Measurements from ENCODE around the gene GPR15. TPM values are rescaled to one million over a fixed set of nuclear protein-coding genes. Genes with fewer than 3 reads are reported as not detected.

Gene GPR15
- total and polyA plus RNA-seq, 10 of the 15 experiments (the other 5 are each of a cell fraction or from before 2014, with no cell fraction given): 70.7 to 150 (median 115) TPM

DNA sequence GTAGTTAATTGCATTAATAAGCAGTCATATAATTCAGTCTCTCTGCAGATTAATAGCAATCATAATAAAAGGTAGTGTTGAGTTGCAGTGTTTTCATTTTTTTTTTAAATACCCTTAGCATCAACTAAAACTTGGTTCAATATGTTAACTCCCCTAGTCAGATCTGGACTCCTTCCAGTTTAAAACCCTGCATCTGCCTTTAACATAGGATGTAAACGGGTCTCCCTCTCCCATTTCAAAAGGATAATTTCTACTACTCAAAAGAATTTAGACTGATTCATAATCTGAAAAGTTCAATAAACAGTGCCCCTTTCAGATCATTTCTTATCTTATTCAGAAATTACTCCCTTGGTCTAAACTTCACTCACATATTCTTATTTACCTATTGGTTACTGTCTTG is 50.3 kb downstream of the GPR15 start (continued):
- TF ChIP-seq, protein P1, sequence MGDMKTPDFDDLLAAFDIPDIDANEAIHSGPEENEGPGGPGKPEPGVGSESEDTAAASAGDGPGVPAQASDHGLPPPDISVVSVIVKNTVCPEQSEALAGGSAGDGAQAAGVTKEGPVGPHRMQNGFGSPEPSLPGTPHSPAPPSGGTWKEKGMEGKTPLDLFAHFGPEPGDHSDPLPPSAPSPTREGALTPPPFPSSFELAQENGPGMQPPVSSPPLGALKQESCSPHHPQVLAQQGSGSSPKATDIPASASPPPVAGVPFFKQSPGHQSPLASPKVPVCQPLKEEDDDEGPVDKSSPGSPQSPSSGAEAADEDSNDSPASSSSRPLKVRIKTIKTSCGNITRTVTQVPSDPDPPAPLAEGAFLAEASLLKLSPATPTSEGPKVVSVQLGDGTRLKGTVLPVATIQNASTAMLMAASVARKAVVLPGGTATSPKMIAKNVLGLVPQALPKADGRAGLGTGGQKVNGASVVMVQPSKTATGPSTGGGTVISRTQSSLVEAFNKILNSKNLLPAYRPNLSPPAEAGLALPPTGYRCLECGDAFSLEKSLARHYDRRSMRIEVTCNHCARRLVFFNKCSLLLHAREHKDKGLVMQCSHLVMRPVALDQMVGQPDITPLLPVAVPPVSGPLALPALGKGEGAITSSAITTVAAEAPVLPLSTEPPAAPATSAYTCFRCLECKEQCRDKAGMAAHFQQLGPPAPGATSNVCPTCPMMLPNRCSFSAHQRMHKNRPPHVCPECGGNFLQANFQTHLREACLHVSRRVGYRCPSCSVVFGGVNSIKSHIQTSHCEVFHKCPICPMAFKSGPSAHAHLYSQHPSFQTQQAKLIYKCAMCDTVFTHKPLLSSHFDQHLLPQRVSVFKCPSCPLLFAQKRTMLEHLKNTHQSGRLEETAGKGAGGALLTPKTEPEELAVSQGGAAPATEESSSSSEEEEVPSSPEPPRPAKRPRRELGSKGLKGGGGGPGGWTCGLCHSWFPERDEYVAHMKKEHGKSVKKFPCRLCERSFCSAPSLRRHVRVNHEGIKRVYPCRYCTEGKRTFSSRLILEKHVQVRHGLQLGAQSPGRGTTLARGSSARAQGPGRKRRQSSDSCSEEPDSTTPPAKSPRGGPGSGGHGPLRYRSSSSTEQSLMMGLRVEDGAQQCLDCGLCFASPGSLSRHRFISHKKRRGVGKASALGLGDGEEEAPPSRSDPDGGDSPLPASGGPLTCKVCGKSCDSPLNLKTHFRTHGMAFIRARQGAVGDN (IDR thresholded peaks at IDR 0.05): no peak
- TF ChIP-seq SREBF1 (IDR thresholded peaks at IDR 0.05; ENCODE audit: low read length): no peak
- TF ChIP-seq EED (IDR thresholded peaks at IDR 0.05; ENCODE audit: low read depth): no peak
- TF ChIP-seq, protein P2, sequence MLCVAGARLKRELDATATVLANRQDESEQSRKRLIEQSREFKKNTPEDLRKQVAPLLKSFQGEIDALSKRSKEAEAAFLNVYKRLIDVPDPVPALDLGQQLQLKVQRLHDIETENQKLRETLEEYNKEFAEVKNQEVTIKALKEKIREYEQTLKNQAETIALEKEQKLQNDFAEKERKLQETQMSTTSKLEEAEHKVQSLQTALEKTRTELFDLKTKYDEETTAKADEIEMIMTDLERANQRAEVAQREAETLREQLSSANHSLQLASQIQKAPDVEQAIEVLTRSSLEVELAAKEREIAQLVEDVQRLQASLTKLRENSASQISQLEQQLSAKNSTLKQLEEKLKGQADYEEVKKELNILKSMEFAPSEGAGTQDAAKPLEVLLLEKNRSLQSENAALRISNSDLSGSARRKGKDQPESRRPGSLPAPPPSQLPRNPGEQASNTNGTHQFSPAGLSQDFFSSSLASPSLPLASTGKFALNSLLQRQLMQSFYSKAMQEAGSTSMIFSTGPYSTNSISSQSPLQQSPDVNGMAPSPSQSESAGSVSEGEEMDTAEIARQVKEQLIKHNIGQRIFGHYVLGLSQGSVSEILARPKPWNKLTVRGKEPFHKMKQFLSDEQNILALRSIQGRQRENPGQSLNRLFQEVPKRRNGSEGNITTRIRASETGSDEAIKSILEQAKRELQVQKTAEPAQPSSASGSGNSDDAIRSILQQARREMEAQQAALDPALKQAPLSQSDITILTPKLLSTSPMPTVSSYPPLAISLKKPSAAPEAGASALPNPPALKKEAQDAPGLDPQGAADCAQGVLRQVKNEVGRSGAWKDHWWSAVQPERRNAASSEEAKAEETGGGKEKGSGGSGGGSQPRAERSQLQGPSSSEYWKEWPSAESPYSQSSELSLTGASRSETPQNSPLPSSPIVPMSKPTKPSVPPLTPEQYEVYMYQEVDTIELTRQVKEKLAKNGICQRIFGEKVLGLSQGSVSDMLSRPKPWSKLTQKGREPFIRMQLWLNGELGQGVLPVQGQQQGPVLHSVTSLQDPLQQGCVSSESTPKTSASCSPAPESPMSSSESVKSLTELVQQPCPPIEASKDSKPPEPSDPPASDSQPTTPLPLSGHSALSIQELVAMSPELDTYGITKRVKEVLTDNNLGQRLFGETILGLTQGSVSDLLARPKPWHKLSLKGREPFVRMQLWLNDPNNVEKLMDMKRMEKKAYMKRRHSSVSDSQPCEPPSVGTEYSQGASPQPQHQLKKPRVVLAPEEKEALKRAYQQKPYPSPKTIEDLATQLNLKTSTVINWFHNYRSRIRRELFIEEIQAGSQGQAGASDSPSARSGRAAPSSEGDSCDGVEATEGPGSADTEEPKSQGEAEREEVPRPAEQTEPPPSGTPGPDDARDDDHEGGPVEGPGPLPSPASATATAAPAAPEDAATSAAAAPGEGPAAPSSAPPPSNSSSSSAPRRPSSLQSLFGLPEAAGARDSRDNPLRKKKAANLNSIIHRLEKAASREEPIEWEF (IDR thresholded peaks at IDR 0.05; ENCODE audit: insufficient replicate concordance, low read depth, low read length): no peak
- no peak for TF ChIP-seq CEBPB (IDR thresholded peaks at IDR 0.05; ENCODE audit: borderline replicate concordance in 1 of 2, low read depth in 2 of 2, low read length in 2 of 2)
- TF ChIP-seq, protein P3, sequence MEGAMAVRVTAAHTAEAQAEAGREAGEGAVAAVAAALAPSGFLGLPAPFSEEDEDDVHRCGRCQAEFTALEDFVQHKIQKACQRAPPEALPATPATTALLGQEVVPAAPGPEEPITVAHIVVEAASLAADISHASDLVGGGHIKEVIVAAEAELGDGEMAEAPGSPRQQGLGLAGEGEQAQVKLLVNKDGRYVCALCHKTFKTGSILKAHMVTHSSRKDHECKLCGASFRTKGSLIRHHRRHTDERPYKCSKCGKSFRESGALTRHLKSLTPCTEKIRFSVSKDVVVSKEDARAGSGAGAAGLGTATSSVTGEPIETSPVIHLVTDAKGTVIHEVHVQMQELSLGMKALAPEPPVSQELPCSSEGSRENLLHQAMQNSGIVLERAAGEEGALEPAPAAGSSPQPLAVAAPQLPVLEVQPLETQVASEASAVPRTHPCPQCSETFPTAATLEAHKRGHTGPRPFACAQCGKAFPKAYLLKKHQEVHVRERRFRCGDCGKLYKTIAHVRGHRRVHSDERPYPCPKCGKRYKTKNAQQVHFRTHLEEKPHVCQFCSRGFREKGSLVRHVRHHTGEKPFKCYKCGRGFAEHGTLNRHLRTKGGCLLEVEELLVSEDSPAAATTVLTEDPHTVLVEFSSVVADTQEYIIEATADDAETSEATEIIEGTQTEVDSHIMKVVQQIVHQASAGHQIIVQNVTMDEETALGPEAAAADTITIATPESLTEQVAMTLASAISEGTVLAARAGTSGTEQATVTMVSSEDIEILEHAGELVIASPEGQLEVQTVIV (IDR thresholded peaks at IDR 0.05; ENCODE audit: borderline replicate concordance, partially characterized antibody): no peak
- TF ChIP-seq RAD51 (IDR thresholded peaks at IDR 0.05): no peak
- no peak for TF ChIP-seq TBL1XR1 (IDR thresholded peaks at IDR 0.05; ENCODE audit: low read depth, low read length)

All from GM12878 (cell line).